Upper lobe of left lung (tissue), 6 donors: Measurements from ENCODE around the gene E2F7. TPM values are rescaled to one million over a fixed set of nuclear protein-coding genes. Genes with fewer than 3 reads are reported as not detected.
"Not testable (repeated sequence)": the region's sequence is repeated elsewhere in the genome, so short reads cannot be mapped to it uniquely, and the experiment has no call there.

Experiments
- ATAC-seq, 2 donors: fragments of 200-7000 bp; cut with Tn5 transposase; one replicate each; pipeline ENCODE4 v1.9.1; 2022; ENCODE audit warnings: mild to moderate bottlenecking in 2 of 2, moderate library complexity in 2 of 2; ENCODE audit not compliant: low FRiP score in 2 of 2
- DNase-seq, 2 donors: peaks; one replicate each; pipeline ENCODE4 v3.0.0-alpha.2; 2019 to 2020
- H3K27ac ChIP-seq, 4 donors: fragments of 200-600 bp; sonication (generic); one replicate each; pipeline ENCODE4 v1.5.1; 2016 to 2019
- H3K27me3 ChIP-seq, 4 donors: fragments of 200-600 bp; sonication (generic); one replicate each; pipeline ENCODE4 v1.5.1; 2017 to 2019
- H3K36me3 ChIP-seq, 4 donors: fragments of 200-600 bp; sonication (generic); one replicate each; pipeline ENCODE4 v1.5.1; 2016 to 2019
- H3K4me1 ChIP-seq, 4 donors: fragments of 200-600 bp; sonication (generic); one replicate each; pipeline ENCODE4 v1.5.1; 2018 to 2019
- H3K4me3 ChIP-seq, 4 donors: fragments of 200-600 bp; sonication (generic); one replicate each; pipeline ENCODE4 v1.5.1; 2017 to 2019; ENCODE audit warnings: mild to moderate bottlenecking in 2 of 4, moderate library complexity in 1 of 4
- H3K9me3 ChIP-seq, 4 donors: fragments of 200-600 bp; sonication (generic); one replicate each; pipeline ENCODE4 v1.5.1; 2018 to 2019
- CTCF ChIP-seq, 6 experiments: fragments of 450-650 bp in 4 of 6; fragments of 200-600 bp in 2 of 6; sonication (generic) in 2 of 6; IDR thresholded peaks; one replicate each; pipeline ENCODE4 v1.5.1; 2016 to 2019; ENCODE audit warnings: antibody characterized with exemption in 6 of 6
- EP300 ChIP-seq, 4 donors: sonication (generic); formaldehyde crosslinking; IDR thresholded peaks; one replicate each; pipeline ENCODE4 v1.5.1; 2017; ENCODE audit warnings: antibody characterized with exemption in 4 of 4, control low read depth in 2 of 4
- POLR2A ChIP-seq, 4 donors: fragments of 450-650 bp; IDR thresholded peaks; one replicate each; pipeline ENCODE4 v1.5.1; 2016 to 2017; ENCODE audit warnings: antibody characterized with exemption in 4 of 4, mild to moderate bottlenecking in 2 of 4
- POLR2AphosphoS5 ChIP-seq, 2 donors: sonication (generic); formaldehyde crosslinking; IDR thresholded peaks; one replicate each; pipeline ENCODE4 v1.5.1; 2017; ENCODE audit warnings: antibody characterized with exemption in 2 of 2
- WGBS, 2 donors: methylation state at CpG; one replicate each; pipeline ENCODE4 v1.1.5; 2017 to 2018; 5-methylcytosine and 5-hydroxymethylcytosine counted together
- total RNA-seq, 6 donors: library from RNA; depleted of rRNA in 4 of 6; stranded (reverse); fragments of >200 nt in 4 of 6; gene quantifications; one replicate each; pipeline versions ENCODE4 v1.1.0 to v1.2.1, GENCODE V29; 2016 to 2021
- donor health status: DM: no; HTN: no; CAD: no; lungs with moderate emphysema.
- donor health status: DM: no; HTN: yes; CAD: no; lungs with severe emphysema.

The E2F7 gene
- total RNA-seq, 6 donors from 2014 or later, result 0.54 to 1.5 (median 1.1) TPM; not detected in 2

- H3K36me3 ChIP-seq, result no peaks in the 10 kb centered on the region
- no peak for TF ChIP-seq POLR2AphosphoS5 (IDR thresholded peaks at IDR 0.05)
- no peak for TF ChIP-seq POLR2A (IDR thresholded peaks at IDR 0.05)
- TF ChIP-seq CTCF (IDR thresholded peaks at IDR 0.05), result no peak
- TF ChIP-seq EP300 (IDR thresholded peaks at IDR 0.05), result no peak
- ATAC-seq (no peak), DNase-seq (no peak)
- no peak overlapping the region for H3K27ac ChIP-seq
- no peaks in the 10 kb centered on the region for H3K9me3 ChIP-seq
- H3K4me3 ChIP-seq, result no peak overlapping the region
- 92% methylated on average over 3 of the region's 3 CpGs for WGBS, 2 donors
- H3K4me1 ChIP-seq, result no peaks in the 10 kb centered on the region
- no peaks in the 10 kb centered on the region for H3K27me3 ChIP-seq
Observed at GRCh38 chr12:77079631-77080030, 14.3 kb upstream of the E2F7 start.

- no peaks in the 10 kb centered on the region for H3K27me3 ChIP-seq
- H3K4me1 ChIP-seq, result no peaks in the 10 kb centered on the region
- DNase-seq (no peak), ATAC-seq (no peak)
- H3K4me3 ChIP-seq, result no peak overlapping the region
- no peaks in the 10 kb centered on the region for H3K36me3 ChIP-seq
- no peak overlapping the region for H3K27ac ChIP-seq
- no peaks in the 10 kb centered on the region for H3K9me3 ChIP-seq
- TF ChIP-seq EP300 (IDR thresholded peaks at IDR 0.05) (no peak), CTCF (IDR thresholded peaks at IDR 0.05) (no peak), POLR2AphosphoS5 (IDR thresholded peaks at IDR 0.05) (no peak), POLR2A (IDR thresholded peaks at IDR 0.05) (no peak)
Observed at GRCh38 chr12:77078231-77078630, 12.9 kb upstream of the E2F7 start.

- H3K9me3 ChIP-seq, result no peaks in the 10 kb centered on the region
- H3K27me3 ChIP-seq, result no peaks in the 10 kb centered on the region
- ATAC-seq, result no peak
- no peak overlapping the region for H3K4me3 ChIP-seq
- no peaks in the 10 kb centered on the region for H3K4me1 ChIP-seq
- DNase-seq, result no peak
- TF ChIP-seq POLR2A (IDR thresholded peaks at IDR 0.05), result no peak
- TF ChIP-seq POLR2AphosphoS5 (IDR thresholded peaks at IDR 0.05), result no peak
- TF ChIP-seq CTCF (IDR thresholded peaks at IDR 0.05), result no peak
- TF ChIP-seq EP300 (IDR thresholded peaks at IDR 0.05), result no peak
- no peaks in the 10 kb centered on the region for H3K36me3 ChIP-seq
- 42 to 64% methylated on average over 1 of the region's 1 CpG for WGBS, 2 donors
- no peak overlapping the region for H3K27ac ChIP-seq
Observed at GRCh38 chr12:77076886-77077285, 11.5 kb upstream of the E2F7 start.

GRCh38 chr12:77073894-77074293 is 8.5 kb upstream of the E2F7 start:
- not testable (repeated sequence) for H3K27me3 ChIP-seq, H3K27ac ChIP-seq, H3K4me1 ChIP-seq, ATAC-seq, H3K9me3 ChIP-seq, DNase-seq, H3K4me3 ChIP-seq, H3K36me3 ChIP-seq
- 89 to 97% methylated on average over 5 of the region's 5 CpGs for WGBS, 2 donors

GRCh38 chr12:77072833-77073495 is 7.6 kb upstream of the E2F7 start:
- H3K27ac ChIP-seq, result no peak overlapping the region
- ATAC-seq (no peak), DNase-seq (no peak)
- no peaks in the 10 kb centered on the region for H3K27me3 ChIP-seq
- no peaks in the 10 kb centered on the region for H3K36me3 ChIP-seq
- WGBS, 2 donors, result 74 to 83% methylated on average over 3 of the region's 3 CpGs
- no peak for TF ChIP-seq POLR2AphosphoS5 (IDR thresholded peaks at IDR 0.05)
- no peak for TF ChIP-seq POLR2A (IDR thresholded peaks at IDR 0.05)
- no peak for TF ChIP-seq CTCF (IDR thresholded peaks at IDR 0.05)
- no peak for TF ChIP-seq EP300 (IDR thresholded peaks at IDR 0.05)
- H3K4me1 ChIP-seq, result no peaks in the 10 kb centered on the region
- no peak overlapping the region for H3K4me3 ChIP-seq
- no peaks in the 10 kb centered on the region for H3K9me3 ChIP-seq
